Duodenal mucosa (tissue), 2 donors: ENCODE data around the gene ZNF280C.

ENCODE experiments used
- H3K27ac ChIP-seq: one replicate; pipeline ENCODE4 v1.7.0; 2013; ENCODE audit warnings: low read depth, low read length
- H3K27me3 ChIP-seq, 2 donors: one replicate each; pipeline ENCODE4 v1.7.0; 2013; ENCODE audit warnings: low read length in 2 of 2, control low read depth in 1 of 2; ENCODE audit not compliant: insufficient read depth in 2 of 2, control insufficient read depth in 1 of 2
- H3K36me3 ChIP-seq, 2 donors: one replicate each; pipeline ENCODE4 v1.7.0; 2013; ENCODE audit warnings: low read length in 2 of 2, control low read depth in 1 of 2; ENCODE audit not compliant: insufficient read depth in 2 of 2, control insufficient read depth in 1 of 2
- H3K4me1 ChIP-seq, 2 donors: one replicate each; pipeline ENCODE4 v1.7.0; 2013; ENCODE audit warnings: low read length in 2 of 2, control low read depth in 1 of 2; ENCODE audit not compliant: insufficient read depth in 2 of 2, control insufficient read depth in 1 of 2
- H3K4me3 ChIP-seq, 2 donors: one replicate each; pipeline ENCODE4 v1.7.0; 2013; ENCODE audit warnings: low read length in 2 of 2, low read depth in 1 of 2
- H3K9ac ChIP-seq, 2 donors: one replicate each; pipeline ENCODE4 v1.7.0; 2013; ENCODE audit warnings: low read length in 2 of 2, low read depth in 1 of 2
- H3K9me3 ChIP-seq, 2 donors: one replicate each; pipeline ENCODE4 v1.7.0; 2013; ENCODE audit warnings: low read length in 2 of 2, control low read depth in 1 of 2; ENCODE audit not compliant: control insufficient read depth in 1 of 2

The ZNF280C gene

GRCh38 chrX:130184168-130184567 lies 84.5 kb downstream of the ZNF280C start:
- H3K27ac ChIP-seq: no peak overlapping the region
- H3K4me1 ChIP-seq: no peaks in the 10 kb centered on the region
- no peaks in the 10 kb centered on the region for H3K36me3 ChIP-seq
- no peak overlapping the region for H3K9ac ChIP-seq
- H3K4me3 ChIP-seq: no peak overlapping the region
- no peaks in the 10 kb centered on the region for H3K27me3 ChIP-seq
- H3K9me3 ChIP-seq: no peaks in the 10 kb centered on the region

DNA sequence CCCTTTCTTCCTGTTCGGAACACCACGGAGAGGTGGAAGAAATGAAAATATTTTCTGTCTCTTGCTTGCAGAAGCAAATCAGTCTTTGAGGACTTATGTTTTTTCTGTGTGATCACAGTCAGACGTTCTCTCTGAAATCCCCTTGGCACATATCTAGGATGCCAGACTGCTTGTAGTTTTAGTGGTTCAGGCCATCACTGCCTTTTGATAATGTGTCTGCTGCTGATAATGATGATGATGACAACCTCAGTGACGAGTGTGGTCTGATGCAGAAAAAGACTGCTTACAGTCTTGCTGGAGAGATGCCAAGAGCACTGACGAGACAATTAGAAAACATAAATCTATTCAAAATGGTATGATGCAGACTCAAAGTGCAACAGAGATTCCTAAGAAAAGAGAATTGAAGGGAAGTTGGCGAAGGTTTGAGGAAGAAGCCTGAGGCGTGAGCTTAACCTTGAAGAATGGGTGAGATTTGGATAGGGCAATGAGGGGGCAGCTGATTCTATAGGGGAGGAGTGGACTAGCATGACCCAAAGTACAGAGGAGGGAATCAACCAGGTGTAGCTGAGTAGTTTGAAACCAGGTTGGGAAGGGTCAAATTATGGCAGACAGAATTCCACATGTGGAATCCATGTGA lies 89.0 kb downstream of the ZNF280C start:
- Histone ChIP-seq H3K4me3 (no peak overlapping the region), H3K9ac (no peak overlapping the region), H3K27ac (no peak overlapping the region), H3K36me3 (no peaks in the 10 kb centered on the region), H3K4me1 (no peaks in the 10 kb centered on the region), H3K9me3 (no peaks in the 10 kb centered on the region), H3K27me3 (no peaks in the 10 kb centered on the region)

DNA sequence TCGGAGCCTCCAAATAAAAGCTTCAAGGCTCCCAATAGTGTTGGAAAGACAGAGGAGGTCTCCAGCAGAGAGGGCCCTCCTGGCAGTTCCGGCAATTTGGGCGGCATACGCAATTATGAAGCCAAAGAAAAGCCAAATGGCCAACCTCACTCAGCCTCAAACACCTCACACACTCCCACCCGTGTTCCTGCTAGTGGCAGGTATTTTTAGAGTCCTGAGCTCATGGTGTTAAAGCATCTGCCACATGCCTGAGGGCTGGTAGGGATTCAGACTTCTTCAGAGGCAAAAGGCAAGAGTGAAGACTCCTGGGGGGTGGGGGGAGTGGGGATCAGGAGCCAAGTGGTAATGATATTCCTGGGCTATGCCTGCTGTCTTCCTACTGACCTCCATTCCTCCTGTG lies 89.5 kb downstream of the ZNF280C start:
- no peak overlapping the region for H3K27ac ChIP-seq
- peaks cover 4 to 5% of the 10 kb centered on the region in 2 donors for H3K4me1 ChIP-seq
- H3K9ac ChIP-seq: no peak overlapping the region
- no peaks in the 10 kb centered on the region for H3K27me3 ChIP-seq
- H3K36me3 ChIP-seq: no peaks in the 10 kb centered on the region
- no peaks in the 10 kb centered on the region for H3K9me3 ChIP-seq
- H3K4me3 ChIP-seq: no peak overlapping the region

DNA sequence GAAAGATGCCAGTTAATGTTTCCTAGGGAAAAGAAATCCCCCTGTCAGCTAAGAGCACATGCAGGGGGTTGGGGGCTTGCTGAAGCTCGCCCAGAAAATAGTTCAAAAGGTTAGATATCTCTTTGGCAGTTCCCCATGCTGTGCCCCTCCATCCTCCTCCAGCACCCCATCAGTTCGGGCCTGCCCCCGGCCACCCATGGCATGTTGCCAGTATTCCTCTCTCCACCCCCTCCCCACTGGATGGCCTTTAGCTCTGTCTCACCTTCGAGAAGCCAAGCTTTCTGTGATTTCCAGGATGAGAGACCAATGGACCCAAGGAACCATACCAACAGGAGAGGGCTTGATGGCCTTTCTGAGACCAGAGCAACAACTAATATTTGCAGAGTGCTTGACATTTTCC lies 91.8 kb downstream of the ZNF280C start:
- Histone ChIP-seq H3K4me1 (peaks cover 4 to 8% of the 10 kb centered on the region in 2 donors), H3K36me3 (no peaks in the 10 kb centered on the region), H3K4me3 (no peak overlapping the region), H3K9ac (no peak overlapping the region), H3K27me3 (no peaks in the 10 kb centered on the region), H3K27ac (no peak overlapping the region), H3K9me3 (no peaks in the 10 kb centered on the region)

DNA sequence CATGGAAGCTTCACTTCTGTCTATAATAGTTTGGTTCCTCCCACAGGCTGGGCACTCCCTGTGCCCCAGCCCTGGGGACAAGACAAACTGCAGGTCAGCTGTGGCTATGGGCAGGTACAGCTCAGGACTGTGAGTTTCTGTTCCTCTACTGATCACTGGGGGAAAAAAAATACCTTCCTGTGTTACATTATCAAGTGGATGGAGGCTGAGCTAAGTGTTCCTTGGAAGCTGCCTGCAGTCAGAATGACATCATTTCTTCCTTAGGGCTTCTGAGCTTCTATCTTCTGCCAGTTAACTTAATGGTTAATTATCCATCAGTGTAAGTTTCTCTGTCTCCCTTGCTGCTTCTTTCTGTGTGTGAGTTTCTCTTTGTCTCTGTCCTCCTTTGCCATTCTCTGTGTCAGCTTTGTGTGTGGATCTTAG lies 92.3 kb downstream of the ZNF280C start:
- H3K9me3 ChIP-seq: no peaks in the 10 kb centered on the region
- H3K27me3 ChIP-seq: no peaks in the 10 kb centered on the region
- H3K27ac ChIP-seq: no peak overlapping the region
- H3K4me3 ChIP-seq: no peak overlapping the region
- no peaks in the 10 kb centered on the region for H3K36me3 ChIP-seq
- H3K9ac ChIP-seq: no peak overlapping the region
- H3K4me1 ChIP-seq: peaks cover 4 to 8% of the 10 kb centered on the region in 2 donors

GRCh38 chrX:130174937-130175336 lies 93.8 kb downstream of the ZNF280C start:
- no peak overlapping the region for H3K9ac ChIP-seq
- no peaks in the 10 kb centered on the region for H3K27me3 ChIP-seq
- no peak overlapping the region for H3K4me3 ChIP-seq
- H3K27ac ChIP-seq: no peak overlapping the region
- H3K36me3 ChIP-seq: no peaks in the 10 kb centered on the region
- peaks cover 4 to 8% of the 10 kb centered on the region in 2 donors for H3K4me1 ChIP-seq
- H3K9me3 ChIP-seq: no peaks in the 10 kb centered on the region

DNA sequence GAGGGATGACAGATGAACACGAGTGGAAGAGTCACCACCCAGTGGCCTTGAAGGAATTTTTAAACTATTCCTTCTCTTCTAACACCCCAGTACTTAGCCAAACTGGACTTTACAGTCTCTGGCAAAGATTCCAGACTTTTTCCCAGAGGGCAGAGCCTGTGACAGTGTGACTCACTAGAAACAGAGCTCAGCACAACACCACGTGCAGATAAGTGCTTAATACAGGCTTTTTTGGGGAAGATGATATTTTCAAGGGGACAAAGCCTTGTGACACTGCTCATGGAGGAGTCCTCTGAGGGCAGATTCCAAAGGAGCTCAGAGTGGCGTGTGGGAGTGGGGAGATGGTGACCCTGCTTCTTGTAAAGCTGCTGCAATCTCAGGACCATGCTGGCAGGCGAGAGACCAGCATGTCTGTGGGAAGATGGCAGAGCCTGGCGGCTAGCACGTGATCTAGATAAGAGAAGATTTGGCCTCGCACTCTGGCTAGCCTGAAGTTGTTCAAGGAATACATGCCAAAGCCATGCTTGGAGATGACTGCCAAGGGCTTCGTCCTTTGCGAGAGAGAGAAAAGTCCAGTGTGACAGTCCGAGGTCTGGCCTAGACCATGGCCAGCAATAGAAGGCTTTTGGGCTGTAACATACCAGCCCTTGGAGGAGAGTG lies 94.5 kb downstream of the ZNF280C start:
- H3K4me1 ChIP-seq: peaks cover 4 to 8% of the 10 kb centered on the region in 2 donors
- no peak overlapping the region for H3K4me3 ChIP-seq
- no peaks in the 10 kb centered on the region for H3K9me3 ChIP-seq
- no peak overlapping the region for H3K27ac ChIP-seq
- H3K27me3 ChIP-seq: no peaks in the 10 kb centered on the region
- H3K9ac ChIP-seq: no peak overlapping the region
- no peaks in the 10 kb centered on the region for H3K36me3 ChIP-seq

DNA sequence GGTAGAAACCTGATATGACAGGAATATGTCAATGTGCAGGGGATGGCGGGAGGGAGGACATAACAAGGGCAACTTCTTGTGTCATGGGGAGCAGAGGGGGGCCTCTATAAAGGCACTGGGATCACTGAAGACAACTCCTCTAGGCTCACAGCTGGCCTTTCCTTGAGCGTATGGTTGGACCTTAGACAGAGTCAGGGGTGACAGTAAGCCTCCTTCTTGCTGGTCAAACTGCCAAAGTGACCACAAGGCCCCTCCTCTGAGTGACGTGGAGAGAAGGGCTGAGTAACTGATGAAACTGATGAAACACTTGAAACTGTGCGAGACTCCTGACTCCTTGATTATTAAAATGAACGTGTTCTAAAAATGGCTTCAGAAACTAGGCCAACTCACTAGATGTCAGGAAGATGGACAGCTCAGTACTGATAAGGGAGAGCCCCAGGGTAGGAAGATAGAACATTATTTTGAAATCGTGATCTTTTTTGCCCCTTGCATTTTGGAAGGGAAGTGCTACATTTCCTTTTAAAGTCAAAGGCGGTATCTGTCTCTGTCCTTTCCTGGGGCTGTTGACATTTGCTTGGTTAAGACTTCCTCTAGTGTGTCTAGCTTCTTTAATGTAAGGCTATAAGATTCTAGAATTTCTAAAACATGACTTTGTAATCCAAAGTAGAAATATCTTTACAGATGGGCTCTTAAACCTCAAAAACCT lies 95.4 kb downstream of the ZNF280C start:
- peak overlapping the region; percentile 25 for H3K27ac ChIP-seq

GRCh38 chrX:130172127-130172845 lies 96.4 kb downstream of the ZNF280C start:
- Histone ChIP-seq H3K27me3 (no peaks in the 10 kb centered on the region), H3K4me1 (peaks cover 4 to 8% of the 10 kb centered on the region in 2 donors), H3K4me3 (peak overlapping the region; percentile 62 to 66), H3K36me3 (no peaks in the 10 kb centered on the region), H3K27ac (no peak overlapping the region), H3K9ac (peak overlapping the region in 1 of 2 donors; percentile 25), H3K9me3 (no peaks in the 10 kb centered on the region)

More for the DNA sequence above, 95.4 kb downstream of the ZNF280C start:
- H3K27me3 ChIP-seq: no peaks in the 10 kb centered on the region
- no peaks in the 10 kb centered on the region for H3K9me3 ChIP-seq
- H3K4me3 ChIP-seq: peak overlapping the region in 1 of 2 donors; percentile 66
- H3K36me3 ChIP-seq: no peaks in the 10 kb centered on the region
- H3K9ac ChIP-seq: peak overlapping the region in 1 of 2 donors; percentile 25
- H3K4me1 ChIP-seq: peaks cover 4 to 8% of the 10 kb centered on the region in 2 donors
